ENCODE results near the gene CSE1L. TPM values are rescaled to one million over a fixed set of nuclear protein-coding genes. Genes with fewer than 3 reads are reported as not detected.

The CSE1L gene, protein sequence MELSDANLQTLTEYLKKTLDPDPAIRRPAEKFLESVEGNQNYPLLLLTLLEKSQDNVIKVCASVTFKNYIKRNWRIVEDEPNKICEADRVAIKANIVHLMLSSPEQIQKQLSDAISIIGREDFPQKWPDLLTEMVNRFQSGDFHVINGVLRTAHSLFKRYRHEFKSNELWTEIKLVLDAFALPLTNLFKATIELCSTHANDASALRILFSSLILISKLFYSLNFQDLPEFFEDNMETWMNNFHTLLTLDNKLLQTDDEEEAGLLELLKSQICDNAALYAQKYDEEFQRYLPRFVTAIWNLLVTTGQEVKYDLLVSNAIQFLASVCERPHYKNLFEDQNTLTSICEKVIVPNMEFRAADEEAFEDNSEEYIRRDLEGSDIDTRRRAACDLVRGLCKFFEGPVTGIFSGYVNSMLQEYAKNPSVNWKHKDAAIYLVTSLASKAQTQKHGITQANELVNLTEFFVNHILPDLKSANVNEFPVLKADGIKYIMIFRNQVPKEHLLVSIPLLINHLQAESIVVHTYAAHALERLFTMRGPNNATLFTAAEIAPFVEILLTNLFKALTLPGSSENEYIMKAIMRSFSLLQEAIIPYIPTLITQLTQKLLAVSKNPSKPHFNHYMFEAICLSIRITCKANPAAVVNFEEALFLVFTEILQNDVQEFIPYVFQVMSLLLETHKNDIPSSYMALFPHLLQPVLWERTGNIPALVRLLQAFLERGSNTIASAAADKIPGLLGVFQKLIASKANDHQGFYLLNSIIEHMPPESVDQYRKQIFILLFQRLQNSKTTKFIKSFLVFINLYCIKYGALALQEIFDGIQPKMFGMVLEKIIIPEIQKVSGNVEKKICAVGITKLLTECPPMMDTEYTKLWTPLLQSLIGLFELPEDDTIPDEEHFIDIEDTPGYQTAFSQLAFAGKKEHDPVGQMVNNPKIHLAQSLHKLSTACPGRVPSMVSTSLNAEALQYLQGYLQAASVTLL
- total RNA-seq: 111 and 121 TPM in 2 replicates

DNA sequence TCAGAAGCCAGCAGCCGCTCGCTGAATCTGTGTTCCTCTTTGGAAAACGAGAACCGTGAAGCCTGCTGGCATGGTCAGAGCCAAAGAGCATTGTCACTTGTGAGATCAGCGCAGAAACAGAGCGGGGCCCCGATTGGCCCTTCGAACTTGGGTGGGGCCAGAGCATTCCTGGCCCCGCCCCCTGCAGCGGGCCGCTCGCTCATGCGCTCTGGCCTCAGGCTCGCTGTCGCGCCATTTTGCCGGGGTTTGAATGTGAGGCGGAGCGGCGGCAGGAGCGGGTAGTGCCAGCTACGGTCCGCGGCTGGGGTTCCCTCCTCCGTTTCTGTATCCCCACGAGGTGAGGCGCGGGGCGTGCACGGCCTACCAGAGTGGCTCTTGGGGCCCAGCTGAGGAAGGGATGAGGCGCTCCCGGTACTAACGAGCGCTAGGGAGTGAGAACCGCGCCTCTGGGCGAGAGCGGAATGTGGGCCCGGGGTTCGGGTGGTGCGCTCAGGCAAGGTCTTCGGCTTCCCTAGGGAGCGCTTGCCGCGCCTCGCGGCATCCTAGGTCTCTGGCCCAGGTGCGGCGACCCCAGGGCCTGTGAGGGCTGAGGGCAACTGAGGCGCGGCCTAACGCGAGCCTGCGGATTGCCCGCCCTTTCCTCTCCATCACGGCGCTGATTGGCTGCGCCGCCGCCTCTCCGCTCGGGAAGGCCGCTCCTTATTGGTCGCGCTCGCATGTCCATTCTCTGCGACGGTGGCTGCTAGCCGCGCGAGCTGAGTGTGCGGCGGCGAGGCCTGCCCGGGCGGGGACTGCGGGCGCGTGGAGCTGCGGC lies at the start of gene CSE1L:
Gene CSE1L, plus strand, starts transcription at position 226 of the 814 bp plus-strand sequence. CDS start 12,152 bp downstream, outside the sequence.

Other genes with a start within 250 kb of the CSE1L start
- gene PREX1, start 218.3 kb upstream of the CSE1L start, total RNA-seq: 48.1 and 49.4 TPM in 2 replicates
- 34.1 and 42.4 TPM in 2 replicates for gene ARFGEF2, start 124.6 kb upstream of the CSE1L start, total RNA-seq
- 38.1 and 40.3 TPM in 2 replicates for gene STAU1, start 142.0 kb downstream of the CSE1L start, total RNA-seq
- gene DDX27, start 173.1 kb downstream of the CSE1L start, total RNA-seq: 27.9 and 29.8 TPM in 2 replicates
- gene ZNFX1, start 231.7 kb downstream of the CSE1L start, total RNA-seq: 26.0 and 46.8 TPM in 2 replicates